T-cell (primary cell): ENCODE data around the gene OXTR. TPM values are rescaled to one million over a fixed set of nuclear protein-coding genes. Genes with fewer than 3 reads are reported as not detected.

Experiments used
- ATAC-seq, 4 experiments: fragments of 200-7000 bp in 3 of 4; fragments of 150-1000 bp in 1 of 4; cut with Tn5 transposase; replicated peaks in 1 of 4; 1 replicate in 3 of 4; 2 replicates in 1 of 4; pipeline ENCODE4 v1.10.0; 2021; ENCODE audit warnings: moderate library complexity in 3 of 4, mild to moderate bottlenecking in 2 of 4, moderate number of reproducible peaks in 1 of 4
- CTCF ChIA-PET, 2 donors: fragments of 300-600 bp; sonication (Branson Sonifier 250); formaldehyde crosslinking; loops; one replicate each; lab custom pipeline; 2022; ENCODE audit warnings: antibody characterized with exemption in 2 of 2; lab: Charles Lee
- POLR2A ChIA-PET, 2 donors: fragments of 300-600 bp; sonication (Branson Sonifier 250); formaldehyde crosslinking; loops; one replicate each; lab custom pipeline; 2022; ENCODE audit warnings: antibody characterized with exemption in 2 of 2; lab: Charles Lee
- DNase-seq, 35 experiments: peaks; one replicate each; pipeline versions ENCODE4 v3.0.0 to v3.0.0-alpha.2; 2013 to 2023
- H3K27ac ChIP-seq: one replicate; pipeline ENCODE4 v1.5.1; 2013; ENCODE audit warnings: low read length
- H3K27me3 ChIP-seq, 2 experiments: replicated peaks in 1 of 2; 1 replicate in 1 of 2; 2 replicates in 1 of 2; pipeline versions ENCODE4 v1.6.1 to v1.7.0; 2013; ENCODE audit warnings: low read length in 1 of 2, mixed read lengths in 1 of 2; ENCODE audit not compliant: control insufficient read depth in 2 of 2, insufficient read depth in 2 of 2; ENCODE audit errors: extremely low read depth in 1 of 2
- H3K36me3 ChIP-seq, 2 donors: 1 replicate in 1 of 2; 2 replicates in 1 of 2; pipeline versions ENCODE4 v1.6.1 to v1.7.0; 2013; ENCODE audit warnings: low read length in 1 of 2; ENCODE audit not compliant: control insufficient read depth in 2 of 2, insufficient read depth in 1 of 2; ENCODE audit errors: extremely low read depth in 1 of 2
- H3K4me1 ChIP-seq, 2 experiments: 1 replicate in 1 of 2; 2 replicates in 1 of 2; pipeline versions ENCODE4 v1.6.1 to v1.7.0; 2013; ENCODE audit warnings: low read length in 2 of 2, mixed read lengths in 1 of 2; ENCODE audit not compliant: insufficient read depth in 2 of 2, control insufficient read depth in 1 of 2; ENCODE audit errors: extremely low read depth in 1 of 2
- H3K4me3 ChIP-seq, 2 donors: 1 replicate in 1 of 2; 2 replicates in 1 of 2; pipeline versions ENCODE4 v1.5.1 to v1.7.0; 2013; ENCODE audit warnings: mild to moderate bottlenecking in 2 of 2, low read length in 1 of 2, moderate library complexity in 1 of 2; ENCODE audit not compliant: control insufficient read depth in 1 of 2; ENCODE audit errors: extremely low read depth in 1 of 2
- H3K9me3 ChIP-seq: 2 replicates; pipeline ENCODE4 v1.7.0; 2013
- H3K27ac Mint-ChIP-seq, 2 donors: one replicate each; pipeline ENCODE4 v1.8.0; 2020 to 2021; ENCODE audit warnings: mild to moderate bottlenecking in 2 of 2, mixed read lengths in 2 of 2
- H3K27me3 Mint-ChIP-seq, 2 donors: one replicate each; pipeline ENCODE4 v1.8.0; 2021 to 2022; ENCODE audit warnings: mixed read lengths in 2 of 2
- H3K36me3 Mint-ChIP-seq: one replicate; pipeline ENCODE4 v1.8.0; 2021; ENCODE audit warnings: mixed read lengths
- H3K4me1 Mint-ChIP-seq, 3 donors: one replicate each; pipeline ENCODE4 v1.8.0; 2020 to 2022; ENCODE audit warnings: mixed read lengths in 3 of 3, mild to moderate bottlenecking in 1 of 3
- H3K4me3 Mint-ChIP-seq, 3 donors: one replicate each; pipeline ENCODE4 v1.8.0; 2020 to 2022; ENCODE audit warnings: mild to moderate bottlenecking in 3 of 3, mixed read lengths in 3 of 3, moderate library complexity in 3 of 3
- H3K9me3 Mint-ChIP-seq, 3 donors: one replicate each; pipeline ENCODE4 v1.8.0; 2020 to 2022; ENCODE audit warnings: mixed read lengths in 3 of 3
- WGBS: methylation state at CpG from one replicate; pipeline ENCODE4 v1.1.5; 2013; ENCODE audit warnings: missing lambda C conversion rate; ENCODE audit not compliant: insufficient coverage; 5-methylcytosine and 5-hydroxymethylcytosine counted together
- total RNA-seq, 35 experiments: library from RNA in 6 of 35; stranded (reverse) in 6 of 35; fragments of 120-200 nt in 1 of 35; gene quantifications; one replicate each; pipeline versions ENCODE4 v1.2.1 to v1.2.4 and lab custom pipeline; 2013 to 2026

Gene OXTR
- total RNA-seq, 5 donors from 2014 or later (not counting 1 experiment from before 2014, with no cell fraction given): 0.10 to 0.63 (median 0.18) TPM

GRCh38 chr3:8765528-8765927 is 3.9 kb downstream of the OXTR start:
- Mint-ChIP-seq H3K27ac (no peak overlapping the region), H3K27me3 (peaks cover 25 to 33% of the 10 kb centered on the region in 2 donors), H3K4me1 (peaks cover 12 to 16% (median 15%) of the 10 kb centered on the region in 3 donors), H3K36me3 (no peaks in the 10 kb centered on the region), H3K4me3 (no peak overlapping the region), H3K9me3 (no peaks in the 10 kb centered on the region)
- Histone ChIP-seq H3K27ac (no peak overlapping the region), H3K27me3 (peaks cover 0 to 28% of the 10 kb centered on the region in 2 experiments), H3K36me3 (no peaks in the 10 kb centered on the region), H3K9me3 (no peaks in the 10 kb centered on the region), H3K4me1 (peaks cover 0 to 15% of the 10 kb centered on the region in 2 experiments), H3K4me3 (no peak overlapping the region)
- ChIA-PET POLR2A (no interaction called here), CTCF (no interaction called here)
- WGBS: 70% methylated on average over 3 of the region's 4 CpGs
- ATAC-seq (no peak), DNase-seq (no peak)

DNA sequence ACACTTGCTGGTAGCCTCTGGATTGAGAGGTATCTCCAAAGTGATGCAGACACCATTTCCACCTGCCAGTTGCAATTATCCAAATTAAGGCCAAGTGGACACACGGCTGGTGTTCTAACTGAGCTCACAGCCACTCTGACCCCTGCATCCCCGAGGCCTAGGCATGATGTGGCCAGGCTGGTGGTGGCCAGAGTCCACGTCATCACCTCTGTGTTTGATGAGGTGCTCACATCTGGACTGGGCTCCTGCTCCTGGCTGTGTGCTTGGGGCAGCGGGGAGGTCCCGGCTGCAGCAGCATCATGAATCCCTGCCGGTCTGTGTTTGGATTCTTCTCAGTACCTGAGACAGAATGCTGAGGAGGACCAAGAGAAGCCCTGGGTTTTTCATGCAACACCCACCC is 4.9 kb downstream of the OXTR start:
- Mint-ChIP-seq H3K36me3 (no peaks in the 10 kb centered on the region), H3K4me1 (peaks cover 10 to 13% (median 12%) of the 10 kb centered on the region in 3 donors), H3K4me3 (no peak overlapping the region), H3K27ac (no peak overlapping the region), H3K27me3 (peaks cover 18 to 24% of the 10 kb centered on the region in 2 donors), H3K9me3 (no peaks in the 10 kb centered on the region)
- 89% methylated on average over 4 of the region's 6 CpGs for WGBS
- ChIA-PET POLR2A (no interaction called here), CTCF (no interaction called here)
- Histone ChIP-seq H3K4me3 (no peak overlapping the region), H3K36me3 (no peaks in the 10 kb centered on the region), H3K9me3 (no peaks in the 10 kb centered on the region), H3K27ac (no peak overlapping the region), H3K4me1 (peaks cover 0 to 15% of the 10 kb centered on the region in 2 experiments), H3K27me3 (peaks cover 0 to 22% of the 10 kb centered on the region in 2 experiments)
- no peak for ATAC-seq
- no peak for DNase-seq

- DNase-seq: no peak
- Mint-ChIP-seq H3K27ac (no peak overlapping the region), H3K9me3 (no peaks in the 10 kb centered on the region), H3K4me1 (peaks cover 0 to 2% (median 0%) of the 10 kb centered on the region in 3 donors), H3K36me3 (no peaks in the 10 kb centered on the region), H3K27me3 (peaks cover 6 to 10% of the 10 kb centered on the region in 2 donors), H3K4me3 (no peak overlapping the region)
- ChIA-PET CTCF (no interaction called here), POLR2A (no interaction called here)
- Histone ChIP-seq H3K4me1 (no peaks in the 10 kb centered on the region), H3K36me3 (no peaks in the 10 kb centered on the region), H3K9me3 (no peaks in the 10 kb centered on the region), H3K4me3 (no peak overlapping the region), H3K27ac (no peak overlapping the region), H3K27me3 (peaks cover 0 to 7% of the 10 kb centered on the region in 2 experiments)
- ATAC-seq: no peak
- WGBS: 83% methylated on average over 9 of the region's 11 CpGs
Measured at GRCh38 chr3:8762607-8763377, 6.6 kb downstream of the OXTR start.

DNA sequence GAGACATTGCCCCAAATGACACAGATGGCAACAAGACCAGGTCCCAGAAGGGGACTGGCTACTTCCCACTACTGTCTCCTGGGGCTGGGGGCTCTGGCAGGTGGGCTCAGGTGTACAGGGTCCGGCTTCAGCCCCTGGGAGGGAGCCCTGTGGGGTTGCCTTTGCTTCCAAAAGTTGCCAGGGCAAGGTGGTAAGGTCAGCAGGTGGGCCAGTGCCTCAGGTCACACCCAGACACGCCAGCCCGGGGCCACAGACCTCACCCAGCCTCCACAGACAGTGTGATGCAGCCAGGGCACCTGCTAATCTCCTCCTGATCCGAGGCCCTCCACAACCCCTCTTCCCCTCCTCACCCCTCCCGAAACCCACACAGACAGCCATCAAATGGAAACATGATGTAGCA is 7.5 kb downstream of the OXTR start:
- H3K4me1 Mint-ChIP-seq: no peaks in the 10 kb centered on the region
- no peaks in the 10 kb centered on the region for H3K9me3 Mint-ChIP-seq
- H3K27me3 Mint-ChIP-seq: peaks cover 5 to 6% of the 10 kb centered on the region in 2 donors
- Histone ChIP-seq H3K4me3 (no peak overlapping the region), H3K4me1 (no peaks in the 10 kb centered on the region), H3K9me3 (no peaks in the 10 kb centered on the region), H3K27me3 (peaks cover 0 to 7% of the 10 kb centered on the region in 2 experiments), H3K36me3 (no peaks in the 10 kb centered on the region), H3K27ac (no peak overlapping the region)
- CTCF ChIA-PET: no interaction called here
- DNase-seq: no peak
- 77% methylated on average over 3 of the region's 5 CpGs for WGBS
- no peak overlapping the region for H3K27ac Mint-ChIP-seq
- no peaks in the 10 kb centered on the region for H3K36me3 Mint-ChIP-seq
- no peak overlapping the region for H3K4me3 Mint-ChIP-seq
- no peak for ATAC-seq
- POLR2A ChIA-PET: no interaction called here

GRCh38 chr3:8760506-8760905 is 8.9 kb downstream of the OXTR start:
- H3K36me3 Mint-ChIP-seq: no peaks in the 10 kb centered on the region
- Histone ChIP-seq H3K4me3 (no peak overlapping the region), H3K9me3 (no peaks in the 10 kb centered on the region), H3K27ac (no peak overlapping the region), H3K27me3 (peaks cover 0 to 3% of the 10 kb centered on the region in 2 experiments), H3K36me3 (no peaks in the 10 kb centered on the region), H3K4me1 (no peaks in the 10 kb centered on the region)
- no peaks in the 10 kb centered on the region for H3K4me1 Mint-ChIP-seq
- ATAC-seq: no peak
- CTCF ChIA-PET: no interaction called here
- H3K4me3 Mint-ChIP-seq: no peak overlapping the region
- no peak overlapping the region for H3K27ac Mint-ChIP-seq
- whole genome bisulfite sequencing: 86% methylated on average over 5 of the region's 5 CpGs
- no peaks in the 10 kb centered on the region for H3K9me3 Mint-ChIP-seq
- DNase-seq: no peak
- H3K27me3 Mint-ChIP-seq: no peaks in the 10 kb centered on the region
- POLR2A ChIA-PET: no interaction called here

DNA sequence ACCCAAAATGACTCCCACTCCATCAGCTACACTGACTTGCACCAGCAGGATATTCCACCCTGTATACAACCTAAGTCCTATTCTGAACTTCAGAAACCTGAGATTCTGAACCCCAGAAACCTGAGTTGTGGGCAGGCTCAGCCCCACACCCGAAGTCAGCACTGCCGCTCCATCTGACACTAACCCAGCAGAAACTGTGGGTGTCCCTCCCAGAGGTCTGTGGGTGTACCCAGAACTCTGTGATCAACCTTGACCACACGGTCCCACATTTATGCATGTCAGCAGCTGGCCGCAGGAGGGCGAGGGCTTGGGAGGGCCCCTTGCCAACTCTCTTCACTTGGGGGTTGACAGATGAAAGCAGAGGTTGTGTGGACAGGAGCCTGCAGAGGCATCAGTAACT is 9.3 kb downstream of the OXTR start:
- Histone ChIP-seq H3K4me3 (no peak overlapping the region), H3K4me1 (no peaks in the 10 kb centered on the region), H3K27me3 (peaks cover 0 to 3% of the 10 kb centered on the region in 2 experiments), H3K9me3 (no peaks in the 10 kb centered on the region), H3K36me3 (no peaks in the 10 kb centered on the region), H3K27ac (no peak overlapping the region)
- Mint-ChIP-seq H3K27ac (no peak overlapping the region), H3K4me1 (no peaks in the 10 kb centered on the region), H3K36me3 (no peaks in the 10 kb centered on the region), H3K4me3 (no peak overlapping the region), H3K27me3 (no peaks in the 10 kb centered on the region), H3K9me3 (no peaks in the 10 kb centered on the region)
- ATAC-seq (no peak), DNase-seq (no peak)
- POLR2A ChIA-PET: no interaction called here
- CTCF ChIA-PET: no interaction called here
- WGBS: 91% methylated on average over 2 of the region's 5 CpGs
